ENCODE results near the gene MDFI.

The MDFI gene

DNA sequence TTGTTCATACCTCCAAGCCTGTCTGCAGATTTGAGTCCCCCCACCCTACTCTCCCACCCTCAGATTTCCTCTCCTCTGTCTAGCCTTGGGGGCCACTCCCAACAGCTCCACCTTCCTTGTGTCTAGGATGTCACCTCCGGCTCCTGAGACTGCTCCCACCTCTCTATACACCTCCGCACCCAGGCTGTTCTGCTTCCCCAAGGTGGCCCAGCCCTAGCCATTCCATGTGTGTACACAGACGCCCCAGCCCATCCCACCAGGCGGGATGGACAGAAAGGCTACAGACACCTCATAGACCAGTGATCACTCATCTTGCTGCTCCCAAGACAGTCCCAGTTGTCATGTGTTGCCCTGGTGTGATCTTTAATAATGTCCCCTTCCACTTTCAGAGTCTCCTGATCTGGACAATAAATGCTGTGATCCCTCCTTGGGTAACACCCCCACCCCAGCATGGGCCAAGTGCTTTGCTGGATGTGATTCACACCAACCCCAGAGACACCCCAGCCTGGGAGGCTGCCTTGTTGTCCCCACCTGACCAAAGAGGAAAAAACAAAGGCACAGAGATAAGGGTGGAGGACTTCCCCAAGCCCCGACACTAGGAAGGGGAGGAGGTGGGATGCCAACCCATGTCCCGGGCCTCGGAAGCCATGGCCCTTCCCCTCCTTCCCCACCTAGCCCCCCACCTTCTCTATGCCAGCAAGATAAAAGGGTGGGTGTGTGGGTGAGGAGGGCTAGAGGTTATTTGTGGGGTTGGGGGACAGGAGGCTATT is 36.1 kb downstream of the MDFI start:
- no peak for DNase-seq

DNA sequence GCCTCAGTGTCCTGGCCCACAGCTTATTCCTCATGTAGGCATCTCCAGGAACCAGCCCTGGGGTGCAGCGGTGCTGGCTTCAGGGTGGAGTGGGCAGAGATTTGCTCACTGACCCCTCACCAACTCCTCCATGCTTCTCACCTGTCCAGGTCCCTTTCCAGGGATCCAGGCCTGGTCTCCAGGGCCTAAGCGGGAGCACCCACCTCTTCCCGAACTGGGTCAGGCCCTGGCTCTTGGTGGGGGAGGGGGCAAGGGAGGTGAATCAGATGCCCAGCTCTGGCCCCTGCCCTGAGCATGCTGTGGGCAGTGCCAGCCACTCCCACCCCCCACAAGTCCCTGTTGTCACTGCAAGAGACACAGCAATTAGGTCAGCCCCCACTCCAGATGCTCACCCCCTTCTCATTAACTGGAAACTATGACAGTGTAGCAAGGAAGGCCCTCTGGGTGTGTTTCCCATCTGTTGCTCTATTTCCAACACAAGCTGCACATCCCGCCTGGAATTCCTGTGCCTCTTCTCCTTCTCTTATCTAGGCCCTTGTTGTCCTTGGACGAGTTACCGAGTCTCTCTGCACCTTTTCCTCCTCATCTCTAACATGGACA is 37.0 kb downstream of the MDFI start:
- no peak for DNase-seq

DNA sequence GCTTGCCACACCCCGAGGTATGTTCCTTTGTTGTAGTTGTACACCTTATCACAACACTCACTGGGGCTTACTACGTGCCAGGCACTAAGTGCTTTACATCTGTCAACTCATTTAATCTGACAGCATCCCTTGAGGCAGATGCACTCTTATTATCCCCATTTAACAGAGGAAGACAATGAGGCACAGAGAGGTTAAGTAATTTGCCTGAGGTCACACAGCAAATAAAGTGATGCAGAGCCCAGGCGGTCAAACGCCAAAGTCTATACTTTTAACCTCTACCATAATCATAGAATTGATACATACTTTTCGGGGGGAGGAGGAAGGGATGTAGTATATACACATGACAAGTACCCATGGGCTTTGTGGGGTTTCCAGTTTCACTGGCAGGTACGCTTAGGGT is 37.7 kb downstream of the MDFI start:
- DNase-seq, result no peak

- no peak for DNase-seq
Observed at GRCh38 chr6:41676431-41676830, 38.2 kb downstream of the MDFI start.

GRCh38 chr6:41677124-41677921 is 39.1 kb downstream of the MDFI start:
- DNase-seq, result no peak

DNA sequence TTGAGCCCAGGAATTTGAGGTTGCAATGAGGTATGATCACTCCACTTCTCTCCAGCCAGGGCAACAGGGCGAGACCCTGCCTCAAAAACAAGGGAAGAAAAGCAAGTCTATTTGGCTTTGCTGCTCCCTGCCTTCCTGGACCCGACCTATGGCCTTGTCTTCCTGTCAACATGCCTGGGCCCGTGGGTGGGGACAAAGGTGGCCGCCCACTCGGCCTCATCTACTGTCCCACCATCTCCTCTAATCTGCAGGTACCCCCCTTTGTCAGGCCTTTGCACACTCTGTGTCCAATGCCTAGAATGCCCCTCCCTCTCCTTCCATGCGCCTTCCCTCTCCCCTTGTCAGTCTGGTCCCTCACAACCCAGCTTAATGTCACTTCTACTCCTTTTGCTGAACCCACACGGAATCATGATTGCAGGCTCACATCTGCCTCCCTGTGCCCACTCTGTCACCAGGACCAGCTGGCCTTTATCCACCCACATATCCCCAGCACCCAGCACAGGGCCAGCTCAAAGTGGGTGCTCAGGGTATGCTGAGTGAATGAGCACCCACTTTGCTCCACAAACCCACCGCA is 40.3 kb downstream of the MDFI start:
- DNase-seq, result no peak

DNA sequence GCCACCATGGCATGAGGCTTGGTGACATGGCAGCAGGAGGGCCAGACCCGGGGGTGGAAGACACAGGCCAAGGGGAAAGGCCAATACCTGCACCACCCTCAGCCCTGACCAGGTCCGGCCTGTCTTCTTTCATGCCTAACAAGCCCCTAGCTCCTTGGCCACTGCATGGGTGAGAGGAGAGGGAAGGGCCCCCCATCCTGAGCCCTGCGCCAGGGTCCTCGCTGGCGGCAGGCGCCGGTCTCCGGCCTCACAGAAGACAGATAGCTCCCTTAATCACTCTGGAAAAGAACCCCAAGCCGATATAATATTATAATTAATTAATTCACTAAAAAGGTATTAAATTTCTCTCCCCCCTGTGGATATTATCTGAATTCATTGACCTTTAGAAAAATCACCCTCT is 41.4 kb downstream of the MDFI start:
- DNase-seq, result no peak

DNA sequence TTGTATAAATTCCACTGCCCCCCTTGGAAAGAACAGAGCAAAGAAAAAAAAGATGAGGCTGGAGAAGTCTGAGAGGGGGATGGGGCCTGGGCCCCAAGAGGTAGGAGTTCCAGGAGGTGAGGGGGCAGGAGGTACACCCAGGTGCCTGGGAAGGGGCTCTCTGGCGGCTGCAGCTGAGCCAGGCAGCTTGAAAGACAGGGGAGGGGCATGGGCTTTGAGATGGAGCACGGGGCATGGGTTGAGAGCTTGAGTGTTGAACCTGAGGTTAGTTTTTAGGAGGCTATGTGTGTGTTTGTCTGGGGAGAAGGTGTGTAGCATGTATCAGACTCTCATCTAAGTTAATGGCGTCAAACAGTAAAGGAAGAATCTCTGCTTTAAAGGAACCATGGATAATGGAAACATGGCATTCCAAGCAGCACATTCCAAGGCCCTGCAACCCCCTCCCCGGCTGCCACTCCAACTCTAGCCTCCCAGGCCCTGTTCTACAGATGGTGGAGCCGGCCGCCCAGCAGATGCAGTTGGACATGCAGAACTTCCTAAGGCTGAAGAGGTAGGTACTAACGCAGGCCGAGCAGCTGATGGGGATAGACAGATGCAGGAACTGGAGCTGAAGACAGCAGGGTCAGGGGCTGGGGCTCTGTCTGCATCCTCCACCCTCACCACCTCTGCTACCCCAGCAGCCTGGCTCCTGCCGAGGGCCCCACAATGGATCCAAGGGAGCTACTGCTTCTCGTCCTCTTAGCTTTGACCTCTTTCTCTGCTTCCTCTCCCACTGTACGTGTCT is 42.1 kb downstream of the MDFI start:
- no peak for DNase-seq

DNA sequence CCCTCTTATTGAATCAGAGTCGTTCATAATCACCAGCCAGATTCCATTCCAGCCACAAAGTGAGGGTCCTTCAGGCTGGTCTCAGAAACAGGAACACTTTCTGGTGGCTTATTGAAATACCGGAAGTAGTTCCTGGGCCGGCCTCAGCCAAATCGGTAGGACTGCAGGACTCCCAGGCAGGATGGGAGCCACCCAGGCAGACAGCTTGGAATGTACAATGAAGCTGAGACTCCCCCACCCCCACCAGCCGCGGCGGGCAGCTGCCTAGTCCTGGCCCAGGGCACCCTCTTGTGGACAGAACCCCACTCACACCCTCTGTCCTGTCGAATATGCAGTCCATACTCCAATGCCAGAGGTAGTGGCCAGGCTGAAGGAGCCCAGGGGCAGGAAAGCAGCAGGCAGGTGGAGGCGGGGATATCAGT is 43.8 kb downstream of the MDFI start:
- DNase-seq, result peak; percentile 67 to 70

DNA sequence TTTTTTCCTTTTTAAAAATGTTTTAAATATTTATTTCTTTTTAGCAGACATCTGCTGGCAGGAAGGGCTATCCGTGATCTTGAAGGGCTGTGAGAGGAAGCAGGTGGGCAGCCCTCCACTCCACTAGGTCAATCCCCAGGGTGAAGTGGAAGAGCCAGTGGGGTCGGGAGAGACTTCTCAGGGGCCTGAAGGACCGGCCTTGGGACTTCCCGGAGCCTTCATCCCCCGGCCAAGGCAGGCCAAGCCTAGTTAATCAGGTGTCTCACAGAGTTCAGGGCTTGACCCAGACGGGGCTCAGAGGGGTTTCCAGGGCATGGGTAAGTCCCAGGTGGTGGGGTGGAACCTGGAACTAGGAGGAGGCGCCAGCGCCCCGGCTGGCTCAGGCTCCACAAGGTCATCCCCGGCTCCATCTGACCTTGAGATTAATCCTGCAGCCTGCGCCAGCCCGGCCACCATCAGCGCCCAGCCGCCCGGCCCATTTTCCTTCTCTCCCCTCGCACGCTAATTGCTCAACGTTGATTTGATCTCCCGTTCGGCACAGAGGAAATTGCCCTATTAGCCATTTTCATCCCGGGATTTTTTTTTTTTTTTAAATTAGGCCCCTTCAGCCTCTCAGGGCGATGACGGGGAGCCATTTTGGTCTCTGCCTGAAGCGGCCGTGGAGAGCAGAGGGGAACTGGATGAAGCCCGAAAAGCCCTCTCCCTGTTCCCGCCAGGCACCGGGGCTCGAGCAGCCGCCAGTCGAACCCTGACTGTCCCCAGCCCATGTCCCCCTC is 44.4 kb downstream of the MDFI start:
- DNase-seq, result peak in 1 of 2 donors; percentile 7

- peak; percentile 4 to 13 for DNase-seq
Observed at GRCh38 chr6:41683273-41683522, 44.9 kb downstream of the MDFI start.

- DNase-seq, result peak; percentile 75 to 84
Observed at GRCh38 chr6:41683523-41684310, 45.4 kb downstream of the MDFI start.

- no peak for DNase-seq
Observed at GRCh38 chr6:41684311-41685180, 46.3 kb downstream of the MDFI start.

DNA sequence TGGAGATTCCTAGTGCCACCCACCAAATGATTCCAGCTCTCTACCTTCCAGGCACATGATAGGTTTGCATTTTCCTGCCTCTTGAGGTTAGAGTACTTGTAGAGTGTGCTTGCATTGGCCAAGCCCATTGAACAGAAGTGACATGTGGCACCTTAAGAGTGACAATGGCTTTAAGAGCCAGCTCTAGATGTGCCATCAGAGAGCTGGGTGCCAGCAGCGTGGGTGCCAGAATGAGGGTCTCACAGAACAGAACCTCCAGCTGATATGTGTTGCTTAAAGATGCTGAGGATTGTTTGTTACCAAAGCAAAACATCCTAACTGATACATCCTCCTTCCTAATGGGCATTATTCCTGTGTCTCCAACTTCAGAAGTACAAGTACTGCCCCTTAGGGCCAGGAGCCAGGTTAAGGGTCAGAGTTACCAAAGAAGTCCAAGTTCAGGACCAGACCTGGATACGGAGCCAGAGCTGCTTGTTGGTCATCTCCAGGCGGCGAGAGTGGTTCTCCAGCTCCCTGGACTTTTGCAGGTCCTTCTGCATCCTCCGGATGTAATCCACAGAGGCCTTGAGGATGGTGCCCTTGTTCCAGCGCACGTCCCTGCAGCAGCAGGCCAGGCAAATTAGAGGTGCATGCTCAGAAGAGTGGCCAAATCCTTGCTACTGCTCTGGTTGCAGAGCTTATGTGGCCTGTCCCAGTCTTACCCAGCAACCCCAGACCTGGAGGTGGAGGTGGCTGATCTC is 47.5 kb downstream of the MDFI start:
- no peak for DNase-seq

GRCh38 chr6:41687501-41688175 is 49.4 kb downstream of the MDFI start:
- no peak for DNase-seq

- DNase-seq, result no peak
Observed at GRCh38 chr6:41688256-41688965, 50.1 kb downstream of the MDFI start.

GRCh38 chr6:41689171-41690008 is 51.1 kb downstream of the MDFI start:
- DNase-seq, result no peak

All from stimulated activated CD4-positive, alpha-beta T cell treated with anti-CD3 and anti-CD28 coated beads, Interleukin-2, amount 100 ng/mL, for 48 hours (primary cell).